HepG2 (cell line): ENCODE data around the gene COPS4. TPM values are rescaled to one million over a fixed set of nuclear protein-coding genes. Genes with fewer than 3 reads are reported as not detected.
A peak's percentile ranks its signal among the peaks of the same experiment; 100 is the strongest.

Experiments used
- AKAP8 ChIP-seq: sonication (generic); formaldehyde crosslinking; IDR thresholded peaks from 2 replicates; pipeline ENCODE4 v1.5.1; 2020; ENCODE audit warnings: mild to moderate bottlenecking, missing genetic modification reagents
- CBX1 ChIP-seq: IDR thresholded peaks from one replicate; pipeline ENCODE4 v1.6.1; 2016; ENCODE audit warnings: antibody characterized with exemption, low read depth
- CREB3 ChIP-seq: sonication (generic); formaldehyde crosslinking; IDR thresholded peaks from 2 replicates; pipeline ENCODE4 v1.5.0; 2020; ENCODE audit warnings: missing genetic modification reagents
- GPBP1L1 ChIP-seq: sonication (generic); formaldehyde crosslinking; IDR thresholded peaks from 2 replicates; pipeline ENCODE4 v1.5.0; 2020; ENCODE audit warnings: mild to moderate bottlenecking, missing genetic modification reagents
- HMGXB3 ChIP-seq: sonication (generic); formaldehyde crosslinking; IDR thresholded peaks from 2 replicates; pipeline ENCODE4 v1.4.0; 2020; ENCODE audit warnings: missing genetic modification reagents, borderline replicate concordance
- JUN ChIP-seq: sonication (generic); formaldehyde crosslinking; IDR thresholded peaks from 2 replicates; pipeline ENCODE4 v1.4.0; 2020; ENCODE audit warnings: mild to moderate bottlenecking, missing genetic modification reagents
- MBD4 ChIP-seq: IDR thresholded peaks from 2 replicates; pipeline ENCODE4 v1.6.1; 2012; ENCODE audit warnings: low read length, inconsistent platforms, borderline replicate concordance
- MXD4 ChIP-seq: IDR thresholded peaks from 2 replicates; pipeline ENCODE4 v1.6.1; 2016; ENCODE audit warnings: mild to moderate bottlenecking, missing biosample characterization, missing genetic modification reagents
- PRDM15 ChIP-seq: sonication (generic); formaldehyde crosslinking; IDR thresholded peaks from 2 replicates; pipeline ENCODE4 v1.4.0; 2020; ENCODE audit warnings: missing genetic modification reagents
- SP140L ChIP-seq: sonication (generic); formaldehyde crosslinking; IDR thresholded peaks from 2 replicates; pipeline ENCODE4 v1.4.0; 2020; ENCODE audit warnings: missing genetic modification reagents, borderline replicate concordance
- TFDP2 ChIP-seq: sonication (generic); formaldehyde crosslinking; IDR thresholded peaks from 2 replicates; pipeline ENCODE4 v1.4.0; 2020; ENCODE audit warnings: missing genetic modification reagents
- UBTF ChIP-seq: sonication (generic); formaldehyde crosslinking; IDR thresholded peaks from 2 replicates; pipeline ENCODE4 v1.4.0; 2020; ENCODE audit warnings: mild to moderate bottlenecking, missing genetic modification reagents
- ZNF263 ChIP-seq: sonication (generic); formaldehyde crosslinking; IDR thresholded peaks from 2 replicates; pipeline ENCODE4 v1.4.0; 2020; ENCODE audit warnings: missing genetic modification reagents
- ZNF703 ChIP-seq: sonication (generic); formaldehyde crosslinking; IDR thresholded peaks from 2 replicates; pipeline ENCODE4 v1.5.1; 2020; ENCODE audit warnings: missing genetic modification reagents, mild to moderate bottlenecking, moderate library complexity, borderline replicate concordance
- ZNF776 ChIP-seq: sonication (generic); formaldehyde crosslinking; IDR thresholded peaks from 2 replicates; pipeline ENCODE4 v1.4.0; 2020; ENCODE audit warnings: mild to moderate bottlenecking, missing genetic modification reagents
- ZNF841 ChIP-seq: sonication (generic); formaldehyde crosslinking; IDR thresholded peaks from 2 replicates; pipeline ENCODE4 v1.8.1; 2023; ENCODE audit warnings: missing genetic modification reagents, borderline replicate concordance
- polyA plus RNA-seq, 8 experiments: library from polyadenylated mRNA; depleted of rRNA in 3 of 8; stranded (reverse) in 7 of 8; unstranded in 1 of 8; fragments of >200 nt; fragmentation: Illumina TruSeq in 4 of 8; extraction: Trizol in 4 of 8; gene quantifications; 2 replicates each; pipeline versions ENCODE4 v1.2.1 to v1.2.3, GENCODE V29; 2011 to 2016; ENCODE audit warnings: low read depth in 4 of 8, missing spikeins in 1 of 8, mixed read lengths in 1 of 8; ENCODE audit not compliant: insufficient read depth in 1 of 8
- total RNA-seq, 5 experiments: library from RNA; depleted of rRNA; stranded (reverse); fragments of >200 nt; fragmentation: Illumina TruSeq; extraction: Trizol; gene quantifications; 2 replicates each; pipeline ENCODE4 v1.2.3, GENCODE V29; 2016; ENCODE audit warnings: low read depth in 1 of 5

Gene COPS4
- total and polyA plus RNA-seq, 2 of the 13 experiments (the other 11 are each of a cell fraction or from before 2014, with no cell fraction given): 28.8 to 52.5 TPM

GRCh38 chr4:83012200-83012686 is 22.7 kb upstream of the COPS4 start (continued):
- no peak for TF ChIP-seq CREB3
- TF ChIP-seq HMGXB3: no peak
- no peak for TF ChIP-seq SP140L (CRISPR knock-in tag)
- no peak for TF ChIP-seq CBX1
- no peak for TF ChIP-seq GPBP1L1 (CRISPR knock-in tag)
- TF ChIP-seq ZNF263 (CRISPR knock-in tag): no peak
- TF ChIP-seq ZNF776: no peak
- TF ChIP-seq AKAP8 (CRISPR knock-in tag): no peak
- TF ChIP-seq JUN (CRISPR knock-in tag): no peak
- 0 out of 2 replicates have a peak, but pooled peaks have one; percentile 2 for TF ChIP-seq UBTF
- TF ChIP-seq MXD4 (CRISPR knock-in tag): no peak
- TF ChIP-seq ZNF703 (CRISPR knock-in tag): no peak
- no peak for TF ChIP-seq PRDM15 (CRISPR knock-in tag)
- TF ChIP-seq TFDP2: no peak
- no peak for TF ChIP-seq MBD4
- TF ChIP-seq ZNF841: no peak
